Nephron (organoid): ENCODE results near the gene KCNT1.

Source experiments
- H3K27ac Mint-ChIP-seq, 3 experiments: 2 replicates each; pipeline ENCODE4 v1.8.0; 2020; ENCODE audit warnings: mixed read lengths in 3 of 3, mild to moderate bottlenecking in 2 of 3, moderate library complexity in 1 of 3
- H3K27me3 Mint-ChIP-seq: 2 replicates; pipeline ENCODE4 v1.8.0; 2021; ENCODE audit warnings: low read depth, mild to moderate bottlenecking, moderate library complexity, mixed read lengths
- H3K36me3 Mint-ChIP-seq: 2 replicates; pipeline ENCODE4 v1.8.0; 2020; ENCODE audit warnings: low read depth, mixed read lengths
- H3K4me1 Mint-ChIP-seq: 2 replicates; pipeline ENCODE4 v1.8.0; 2020; ENCODE audit warnings: mixed read lengths
- H3K4me3 Mint-ChIP-seq, 3 experiments: 2 replicates each; pipeline ENCODE4 v1.8.0; 2020; ENCODE audit warnings: mild to moderate bottlenecking in 3 of 3, mixed read lengths in 3 of 3, moderate library complexity in 2 of 3
- H3K9me3 Mint-ChIP-seq: 2 replicates; pipeline ENCODE4 v1.8.0; 2020; ENCODE audit warnings: mixed read lengths
- TF ChIP-seq, protein P1 (sequence below), 3 experiments: fragments of 200-600 bp; sonication (generic); IDR thresholded peaks; one replicate each; pipeline ENCODE4 v1.5.0; 2021; ENCODE audit warnings: antibody characterized with exemption in 3 of 3; ENCODE audit not compliant: unreplicated experiment in 3 of 3

KCNT1 gene

DNA sequence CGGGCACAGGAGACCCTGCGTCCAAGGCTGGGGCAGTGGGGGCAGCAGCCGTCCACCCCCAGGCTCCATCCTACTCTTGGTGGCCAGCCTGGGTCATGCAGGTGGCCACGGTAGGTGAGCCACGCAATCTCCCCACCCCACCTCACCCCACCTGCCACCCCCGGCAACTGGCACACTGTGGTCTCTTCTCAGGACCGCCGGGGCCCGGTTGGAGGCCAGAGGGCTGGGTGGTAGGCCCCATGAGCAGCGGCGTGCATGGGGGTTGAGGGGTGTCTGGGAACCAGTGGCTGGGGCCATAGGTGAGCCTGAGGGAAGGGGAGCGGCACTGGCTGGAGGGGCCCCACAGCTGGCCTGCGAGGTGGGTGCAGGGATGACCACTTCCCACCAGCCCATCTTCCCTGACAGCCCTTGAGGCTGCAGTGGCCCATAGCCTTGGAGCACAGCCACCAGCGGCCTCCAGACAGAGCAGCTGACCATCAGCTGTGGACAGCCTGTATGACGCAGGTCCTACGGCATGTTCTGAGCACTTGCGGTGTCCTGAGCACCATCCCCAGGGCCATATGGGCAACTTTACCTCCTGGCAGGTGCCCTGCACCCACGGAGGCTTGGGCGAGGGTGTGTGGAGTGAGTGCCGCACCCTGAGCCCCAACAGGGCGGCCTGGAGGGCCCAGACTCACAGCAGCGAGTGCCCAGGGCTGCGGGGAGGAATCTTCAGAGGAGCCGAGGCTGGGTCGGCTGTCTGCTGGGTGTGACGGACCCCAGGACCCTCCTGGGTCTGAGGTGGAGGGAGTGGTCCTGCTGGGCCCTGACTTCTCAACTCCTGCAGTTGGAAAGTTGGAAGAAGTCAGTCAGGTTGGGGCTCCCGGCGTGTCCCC is 47.4 kb downstream of the KCNT1 start:
- no peak overlapping the region for H3K27ac Mint-ChIP-seq
- no peaks in the 10 kb centered on the region for H3K9me3 Mint-ChIP-seq
- H3K4me1 Mint-ChIP-seq, result no peaks in the 10 kb centered on the region
- no peaks in the 10 kb centered on the region for H3K36me3 Mint-ChIP-seq
- TF ChIP-seq, protein P1, sequence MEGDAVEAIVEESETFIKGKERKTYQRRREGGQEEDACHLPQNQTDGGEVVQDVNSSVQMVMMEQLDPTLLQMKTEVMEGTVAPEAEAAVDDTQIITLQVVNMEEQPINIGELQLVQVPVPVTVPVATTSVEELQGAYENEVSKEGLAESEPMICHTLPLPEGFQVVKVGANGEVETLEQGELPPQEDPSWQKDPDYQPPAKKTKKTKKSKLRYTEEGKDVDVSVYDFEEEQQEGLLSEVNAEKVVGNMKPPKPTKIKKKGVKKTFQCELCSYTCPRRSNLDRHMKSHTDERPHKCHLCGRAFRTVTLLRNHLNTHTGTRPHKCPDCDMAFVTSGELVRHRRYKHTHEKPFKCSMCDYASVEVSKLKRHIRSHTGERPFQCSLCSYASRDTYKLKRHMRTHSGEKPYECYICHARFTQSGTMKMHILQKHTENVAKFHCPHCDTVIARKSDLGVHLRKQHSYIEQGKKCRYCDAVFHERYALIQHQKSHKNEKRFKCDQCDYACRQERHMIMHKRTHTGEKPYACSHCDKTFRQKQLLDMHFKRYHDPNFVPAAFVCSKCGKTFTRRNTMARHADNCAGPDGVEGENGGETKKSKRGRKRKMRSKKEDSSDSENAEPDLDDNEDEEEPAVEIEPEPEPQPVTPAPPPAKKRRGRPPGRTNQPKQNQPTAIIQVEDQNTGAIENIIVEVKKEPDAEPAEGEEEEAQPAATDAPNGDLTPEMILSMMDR (IDR thresholded peaks at IDR 0.05; ENCODE audit: unreplicated experiment in 3 of 3), result no peak
- peaks cover 10% of the 10 kb centered on the region for H3K27me3 Mint-ChIP-seq
- no peak overlapping the region for H3K4me3 Mint-ChIP-seq

DNA sequence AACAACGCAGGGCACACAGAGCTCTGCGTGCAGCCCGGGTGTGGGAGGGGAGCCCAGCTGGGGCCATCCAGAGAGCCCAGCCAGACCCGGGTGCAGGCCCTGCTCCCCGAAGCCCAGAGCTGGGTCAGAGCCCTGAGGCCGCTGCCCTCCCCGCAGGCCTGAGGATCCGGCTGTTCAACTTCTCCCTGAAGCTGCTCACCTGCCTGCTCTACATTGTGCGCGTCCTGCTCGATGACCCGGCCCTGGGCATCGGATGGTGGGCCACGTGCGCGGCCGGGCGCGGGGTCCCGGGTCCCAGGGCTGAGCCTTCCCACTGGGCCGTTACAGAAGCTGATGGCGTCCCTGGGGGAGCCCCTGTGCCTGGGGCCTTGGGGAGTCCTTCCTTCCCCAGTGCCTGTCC is 48.8 kb downstream of the KCNT1 start:
- TF ChIP-seq, protein P1 (IDR thresholded peaks at IDR 0.05; ENCODE audit: unreplicated experiment in 3 of 3), result no peak
- H3K36me3 Mint-ChIP-seq, result no peaks in the 10 kb centered on the region
- no peaks in the 10 kb centered on the region for H3K4me1 Mint-ChIP-seq
- no peak overlapping the region for H3K27ac Mint-ChIP-seq
- no peak overlapping the region for H3K4me3 Mint-ChIP-seq
- H3K27me3 Mint-ChIP-seq, result peaks cover 10% of the 10 kb centered on the region
- H3K9me3 Mint-ChIP-seq, result no peaks in the 10 kb centered on the region

DNA sequence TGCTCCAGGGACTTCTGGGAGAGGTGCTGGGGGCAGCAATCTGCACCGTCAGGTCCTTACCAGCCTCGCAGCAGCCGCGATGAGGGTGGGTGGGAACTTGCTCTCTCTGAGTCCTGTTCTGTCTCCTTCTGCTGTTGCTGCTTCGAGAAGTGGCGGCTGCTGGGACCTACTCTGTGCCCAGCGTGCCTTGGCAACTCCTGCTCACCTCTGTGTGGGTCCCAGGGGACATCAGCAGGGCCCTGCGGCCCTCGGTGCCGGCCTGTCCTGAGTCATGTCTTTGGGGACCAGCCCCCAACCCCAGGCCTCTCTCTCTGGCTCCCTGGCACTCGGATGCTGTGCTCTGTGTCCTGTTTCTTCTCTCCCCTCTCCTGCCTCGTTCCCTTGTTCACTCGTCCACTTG is 49.5 kb downstream of the KCNT1 start:
- Mint-ChIP-seq H3K9me3 (no peaks in the 10 kb centered on the region), H3K4me1 (no peaks in the 10 kb centered on the region), H3K36me3 (no peaks in the 10 kb centered on the region), H3K27me3 (peaks cover 10% of the 10 kb centered on the region), H3K27ac (no peak overlapping the region), H3K4me3 (no peak overlapping the region)
- TF ChIP-seq, protein P1 (IDR thresholded peaks at IDR 0.05; ENCODE audit: unreplicated experiment in 3 of 3), result no peak

DNA sequence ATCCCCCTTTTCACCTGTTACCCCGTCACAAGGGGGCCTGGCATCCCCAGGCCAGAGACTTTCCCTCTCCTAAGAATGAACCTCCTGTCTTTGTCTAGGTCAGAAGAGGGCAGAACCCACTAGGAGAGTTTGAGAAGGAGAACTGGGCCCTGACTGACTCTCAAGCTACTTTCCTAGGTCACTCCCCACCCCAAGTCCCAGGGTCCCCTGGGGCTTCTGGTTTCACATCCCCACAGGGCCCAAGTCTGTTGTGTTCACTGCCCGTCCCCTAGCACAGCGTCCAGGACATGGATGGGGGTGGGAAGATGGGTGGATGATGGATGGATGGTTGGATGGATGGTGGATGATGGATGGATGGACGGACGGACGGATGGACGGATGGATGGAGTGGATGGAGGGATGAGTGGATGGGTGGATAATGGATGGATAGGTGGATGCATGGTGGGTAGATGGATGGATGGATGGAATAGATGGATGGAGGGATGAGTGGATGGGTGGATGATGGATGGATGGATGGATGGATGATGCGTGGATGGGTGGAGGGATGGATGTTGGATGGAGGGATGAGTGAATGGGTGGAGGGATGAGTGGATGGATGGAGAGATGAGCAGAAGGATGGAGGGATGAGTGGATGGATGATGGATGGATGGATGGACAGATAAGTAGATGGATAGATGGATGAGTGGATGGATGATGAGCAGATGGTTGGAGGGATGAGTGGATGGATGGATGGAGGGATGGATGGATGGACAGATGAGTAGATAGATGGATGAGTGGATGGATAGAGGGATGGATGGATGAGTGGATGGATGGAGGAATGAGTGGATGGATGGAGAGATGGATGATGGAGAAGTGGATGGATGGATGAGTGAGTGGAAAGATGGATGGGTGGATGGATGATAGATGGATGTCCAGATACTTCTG is 50.6 kb downstream of the KCNT1 start:
- Mint-ChIP-seq H3K9me3 (no peaks in the 10 kb centered on the region), H3K36me3 (no peaks in the 10 kb centered on the region), H3K27ac (no peak overlapping the region), H3K4me1 (no peaks in the 10 kb centered on the region), H3K4me3 (no peak overlapping the region), H3K27me3 (peaks cover 10% of the 10 kb centered on the region)
- TF ChIP-seq, protein P1 (IDR thresholded peaks at IDR 0.05; ENCODE audit: unreplicated experiment in 3 of 3), result no peak

DNA sequence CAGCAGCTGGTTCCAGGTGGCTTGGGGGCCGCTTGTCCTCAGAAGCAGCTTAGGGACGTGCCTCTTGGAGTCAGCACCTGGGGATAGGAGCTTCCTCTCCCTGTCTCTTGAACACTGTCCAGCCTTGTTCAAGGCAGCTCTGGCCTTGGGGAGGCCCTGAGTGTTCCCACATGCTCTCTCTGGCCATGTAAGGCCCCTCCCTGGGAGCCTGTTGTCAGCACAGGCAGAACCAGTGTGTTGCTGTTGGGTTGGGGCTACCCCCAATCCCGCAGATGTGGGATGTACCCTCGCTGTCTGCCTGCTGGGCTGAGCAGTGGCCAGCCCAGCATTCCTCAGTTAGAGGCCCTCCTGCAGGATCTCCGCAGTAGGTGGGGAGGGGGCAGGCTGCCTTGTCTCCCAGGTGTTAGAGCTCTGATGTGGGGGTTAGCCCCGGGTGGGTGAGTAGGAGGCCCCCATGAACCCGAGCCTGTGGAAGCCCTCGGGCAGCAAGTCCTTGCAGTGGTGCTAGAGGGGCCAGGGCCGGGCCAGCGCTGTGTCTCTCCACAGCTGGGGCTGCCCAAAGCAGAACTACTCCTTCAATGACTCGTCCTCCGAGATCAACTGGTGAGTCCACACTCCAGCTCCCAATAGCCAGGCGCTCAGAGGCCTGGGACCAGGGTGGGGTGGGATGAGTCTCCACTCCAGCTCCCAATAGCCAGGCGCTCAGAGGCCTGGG is 51.6 kb downstream of the KCNT1 start:
- TF ChIP-seq, protein P1 (IDR thresholded peaks at IDR 0.05; ENCODE audit: unreplicated experiment in 3 of 3), result no peak
- Mint-ChIP-seq H3K27ac (no peak overlapping the region), H3K9me3 (no peaks in the 10 kb centered on the region), H3K4me3 (no peak overlapping the region), H3K4me1 (no peaks in the 10 kb centered on the region), H3K36me3 (no peaks in the 10 kb centered on the region), H3K27me3 (peaks cover 10% of the 10 kb centered on the region)
